ENCODE data around the gene TNFSF13B.
A peak's percentile ranks its signal among the peaks of the same experiment; 100 is the strongest.
"Not testable (repeated sequence)": the region's sequence is repeated elsewhere in the genome, so short reads cannot be mapped to it uniquely, and the experiment has no call there.

The TNFSF13B gene

GRCh38 chr13:108269601-108270328, at the start of gene TNFSF13B:
Gene TNFSF13B (plus strand): TSS chr13:108269718. CDS start chr13:108269896, 178 bp downstream.
- DNase-seq, result peak; percentile 77

DNA sequence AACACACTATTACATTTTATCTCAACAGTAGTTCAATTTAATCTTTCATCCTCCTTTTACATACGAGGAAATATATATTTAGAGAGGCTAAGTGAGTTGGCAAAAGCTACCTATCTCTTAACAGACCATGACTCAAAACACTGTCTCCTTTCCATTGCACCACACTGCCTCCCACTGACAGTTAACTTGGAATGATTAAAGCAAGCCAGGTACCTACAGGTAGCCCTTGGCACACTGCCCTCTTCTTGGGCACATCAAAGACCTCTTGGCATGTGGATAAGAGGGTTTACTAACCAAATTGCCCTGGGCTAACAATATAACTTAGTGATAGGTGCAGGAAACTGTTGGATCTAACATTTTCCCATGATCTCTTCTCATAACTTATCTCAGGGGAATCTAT, 49.5 kb upstream of the TNFSF13B start:
- peak; percentile 69 for DNase-seq

GRCh38 chr13:108223687-108224503, 45.6 kb upstream of the TNFSF13B start:
- DNase-seq, result no peak

DNA sequence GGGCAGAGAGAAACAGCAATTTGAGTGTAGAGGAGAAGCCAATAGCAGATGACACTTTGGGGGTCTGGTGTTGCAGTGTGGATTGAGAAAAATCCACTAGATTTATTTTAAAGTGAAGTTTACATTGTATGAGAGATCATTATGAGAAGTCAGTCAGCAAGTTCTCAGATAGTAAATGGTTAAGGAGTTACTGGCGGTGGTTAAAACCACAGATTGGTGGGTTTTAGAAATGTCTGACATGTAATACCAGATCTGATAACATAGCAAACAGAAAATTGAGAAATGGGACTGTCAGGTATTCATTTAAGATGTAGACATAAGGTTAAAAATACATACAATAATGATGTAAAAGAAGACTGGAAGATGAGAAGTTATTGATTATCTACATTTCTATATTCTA, 44.1 kb upstream of the TNFSF13B start:
- no peak for DNase-seq

DNA sequence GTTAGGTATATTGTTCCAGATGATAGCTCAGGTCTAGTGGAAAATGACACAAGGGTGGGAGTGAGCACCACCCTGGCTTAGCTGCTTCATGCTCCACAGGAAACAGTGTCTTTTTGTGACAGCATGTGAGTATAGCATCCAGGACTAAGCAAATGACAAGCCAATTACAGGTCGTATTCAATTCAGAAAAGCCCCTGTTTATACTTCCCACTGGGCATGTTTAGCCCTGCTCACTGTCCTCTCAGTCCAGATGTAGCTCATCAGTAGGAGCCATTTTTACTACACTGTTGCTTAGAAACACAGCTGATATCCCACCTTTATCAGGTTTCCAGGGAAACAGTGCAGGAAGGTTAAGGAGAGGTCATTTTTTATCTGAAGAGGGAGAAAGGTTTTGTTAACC, 43.3 kb upstream of the TNFSF13B start:
- no peak for DNase-seq

DNA sequence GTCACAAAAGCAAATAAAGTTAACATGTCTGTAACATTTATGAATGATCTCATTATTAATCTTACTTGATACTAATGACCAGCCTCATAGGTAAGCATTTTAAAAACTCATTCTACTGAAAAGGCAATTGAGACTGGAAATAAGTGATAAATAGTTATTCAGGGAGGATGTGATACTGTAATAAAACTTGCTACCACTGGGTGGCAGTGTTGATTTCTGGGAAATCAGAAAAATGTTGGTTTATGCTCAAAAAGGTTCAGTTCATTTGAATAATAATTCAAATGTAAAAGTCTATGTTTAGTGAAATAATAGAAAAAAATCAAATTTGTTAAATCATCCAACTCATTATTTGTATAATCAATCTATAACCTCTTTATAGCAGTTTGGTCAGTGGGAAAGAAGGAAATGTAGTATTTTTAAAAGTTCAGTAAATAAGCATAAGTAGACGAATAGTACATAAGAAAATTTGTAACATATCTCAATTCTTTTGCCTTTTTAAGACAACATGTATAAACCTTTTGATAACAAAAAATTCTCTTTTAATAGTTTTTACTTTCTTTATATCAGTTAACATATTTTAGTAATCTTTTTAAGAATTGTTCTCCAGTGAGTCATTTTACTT, 41.8 kb upstream of the TNFSF13B start:
- no peak for DNase-seq

- no peak for DNase-seq
These were observed 39.1 kb upstream of the TNFSF13B start for GRCh38 chr13:108230377-108230776.

- no peak for DNase-seq
These were observed 20.4 kb upstream of the TNFSF13B start for GRCh38 chr13:108249150-108249549.

- no peak for DNase-seq
These were observed 12.3 kb upstream of the TNFSF13B start for GRCh38 chr13:108257248-108257647.

GRCh38 chr13:108263621-108264355, 5.7 kb upstream of the TNFSF13B start:
- no peak for DNase-seq

GRCh38 chr13:108266321-108266990, 3.1 kb upstream of the TNFSF13B start:
- DNase-seq, result no peak

DNA sequence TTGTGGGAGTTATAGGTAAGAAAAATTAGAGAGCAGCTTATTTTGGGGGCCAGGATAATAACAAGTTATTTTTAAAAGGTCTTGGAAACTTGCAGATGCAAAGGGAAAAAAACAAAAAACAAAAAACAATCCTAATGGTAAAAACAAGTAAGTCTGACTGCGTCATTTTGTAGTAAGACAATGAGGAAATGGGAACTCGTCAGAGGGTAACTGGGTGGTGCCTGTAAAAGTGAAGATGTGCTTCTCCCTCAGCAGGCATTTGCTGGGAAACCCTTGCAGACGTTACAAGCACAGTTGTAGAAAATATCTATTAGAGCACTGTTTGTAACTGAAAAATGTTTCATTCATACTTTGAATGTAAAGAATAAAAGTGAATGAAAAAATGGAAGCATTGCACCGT, 2.2 kb upstream of the TNFSF13B start:
- no peak for DNase-seq

DNA sequence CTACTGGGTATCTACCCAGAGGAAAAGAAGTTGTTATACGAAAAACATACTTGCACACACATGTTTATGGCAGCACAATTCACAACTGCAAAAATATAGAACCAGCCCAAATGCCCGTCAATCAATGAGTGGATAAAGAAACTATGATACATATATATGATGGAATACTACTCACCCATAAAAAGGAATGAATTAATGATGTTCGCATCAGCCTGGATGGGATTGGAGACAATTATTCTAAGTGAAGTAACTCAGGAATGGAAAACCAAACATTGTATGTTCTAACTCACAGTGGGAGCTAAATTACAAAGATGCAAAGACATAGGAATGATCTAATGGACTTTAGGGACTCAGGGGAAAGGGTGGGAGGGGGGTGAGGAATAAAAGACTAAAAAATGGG, 1.7 kb upstream of the TNFSF13B start:
- DNase-seq, result not testable (repeated sequence)

GRCh38 chr13:108268466-108269112, 929 bp upstream of the TNFSF13B start:
- DNase-seq, result no peak

DNA sequence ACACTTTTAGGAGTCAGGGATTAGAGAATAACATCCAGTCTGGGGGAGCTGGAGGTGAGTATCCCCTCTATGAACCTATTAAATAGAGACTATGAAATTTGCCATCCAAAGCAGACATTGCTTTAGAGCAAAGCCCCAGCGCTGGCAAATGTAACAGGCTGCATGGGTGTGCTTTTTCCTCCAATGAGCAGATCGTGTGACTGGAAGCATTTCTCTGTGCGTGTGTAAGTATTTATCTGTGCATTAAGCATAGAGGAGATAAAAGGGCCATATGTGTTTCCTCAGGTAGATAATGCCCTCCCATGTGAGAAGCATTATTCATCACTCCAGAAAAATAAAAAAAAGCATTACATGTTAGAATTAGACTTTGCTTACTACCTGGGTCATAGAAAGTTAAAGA, 924 bp downstream of the TNFSF13B start:
- DNase-seq, result no peak

- no peak for DNase-seq
These were observed 2.8 kb downstream of the TNFSF13B start for GRCh38 chr13:108272333-108272732.

GRCh38 chr13:108273429-108274118, 4.1 kb downstream of the TNFSF13B start:
- DNase-seq, result no peak

DNA sequence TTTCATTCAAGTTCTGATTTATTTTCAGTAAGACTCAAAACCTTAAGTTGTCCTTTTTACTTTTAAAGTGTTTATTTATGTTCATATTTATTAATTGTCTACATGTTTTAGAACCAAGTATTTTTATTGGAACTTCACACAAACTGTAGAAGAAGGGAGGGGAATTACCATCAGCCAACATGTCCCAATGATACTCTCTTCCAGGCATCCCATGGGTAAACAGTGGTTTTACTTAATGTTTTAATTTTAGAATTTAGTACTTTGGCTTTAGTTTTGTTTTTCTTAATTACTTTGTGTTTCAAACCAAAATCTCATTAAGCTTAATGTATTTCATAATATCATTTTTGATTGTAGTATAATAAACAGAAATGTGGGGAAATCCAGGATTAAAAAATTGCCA, 5.2 kb downstream of the TNFSF13B start:
- DNase-seq, result no peak

DNA sequence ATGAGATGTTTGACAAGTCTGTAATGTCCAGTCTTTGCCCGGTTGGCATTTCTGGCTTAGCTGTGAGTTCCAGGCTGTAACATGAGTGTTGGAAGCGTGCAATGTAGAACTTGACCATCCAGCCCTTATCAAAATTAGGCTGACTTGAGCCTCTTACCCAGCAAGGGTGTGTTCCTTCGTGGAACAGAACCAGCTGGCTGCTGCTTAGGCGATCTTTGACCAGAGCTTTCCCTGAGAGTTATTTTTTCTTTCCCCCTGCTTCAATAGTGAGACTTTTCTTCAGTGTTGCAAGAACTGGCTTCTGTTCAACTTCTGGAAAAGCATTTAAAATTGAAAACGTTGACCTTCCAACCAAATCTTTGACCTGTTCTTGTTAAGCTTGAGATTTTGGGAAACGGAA, 6.5 kb downstream of the TNFSF13B start:
- DNase-seq, result no peak

DNA sequence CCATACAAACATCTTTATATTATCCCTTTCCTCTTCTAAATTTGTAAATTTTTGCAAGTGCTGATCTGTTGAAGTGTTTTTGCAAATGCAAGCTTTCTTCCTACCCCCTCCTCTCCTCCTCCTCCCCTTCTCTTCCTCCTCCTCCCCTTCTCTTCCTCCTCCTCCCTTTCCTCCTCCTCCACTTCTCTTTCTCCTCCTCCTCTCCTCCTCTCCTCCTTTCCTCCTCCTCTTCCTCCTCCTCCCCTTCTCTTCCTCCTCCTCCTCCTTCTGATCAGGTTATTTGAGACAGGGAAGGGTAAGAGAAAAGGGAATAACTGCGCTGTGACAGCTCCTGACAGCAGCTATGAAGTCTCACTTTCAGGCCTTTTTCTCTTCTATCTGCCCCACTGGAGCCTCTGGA, 8.9 kb downstream of the TNFSF13B start:
- DNase-seq, result no peak

GRCh38 chr13:108281901-108282300, 12.4 kb downstream of the TNFSF13B start:
- no peak for DNase-seq
